ENCODE data around the gene KYNU.

KYNU gene

DNA sequence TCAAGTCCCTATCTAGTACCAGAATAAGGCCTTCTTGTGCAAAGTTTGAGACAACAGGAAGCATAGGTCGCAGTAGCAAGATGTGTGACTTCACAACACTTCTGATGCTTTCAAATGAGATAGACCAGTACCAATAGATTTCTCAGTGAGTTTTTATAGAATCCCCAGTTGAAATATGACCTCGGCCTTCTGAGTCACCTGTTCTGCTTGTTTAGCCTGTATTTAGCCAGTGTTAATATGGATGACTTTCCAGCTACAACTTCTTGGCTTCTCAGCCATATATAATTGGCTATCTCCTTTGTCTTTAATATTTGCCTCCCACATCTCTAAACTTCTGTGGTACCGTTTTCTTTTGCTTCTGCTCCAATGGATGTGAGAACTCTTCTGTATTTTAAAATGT lies 113.8 kb downstream of the KYNU start:
- TF ChIP-seq, protein P1, sequence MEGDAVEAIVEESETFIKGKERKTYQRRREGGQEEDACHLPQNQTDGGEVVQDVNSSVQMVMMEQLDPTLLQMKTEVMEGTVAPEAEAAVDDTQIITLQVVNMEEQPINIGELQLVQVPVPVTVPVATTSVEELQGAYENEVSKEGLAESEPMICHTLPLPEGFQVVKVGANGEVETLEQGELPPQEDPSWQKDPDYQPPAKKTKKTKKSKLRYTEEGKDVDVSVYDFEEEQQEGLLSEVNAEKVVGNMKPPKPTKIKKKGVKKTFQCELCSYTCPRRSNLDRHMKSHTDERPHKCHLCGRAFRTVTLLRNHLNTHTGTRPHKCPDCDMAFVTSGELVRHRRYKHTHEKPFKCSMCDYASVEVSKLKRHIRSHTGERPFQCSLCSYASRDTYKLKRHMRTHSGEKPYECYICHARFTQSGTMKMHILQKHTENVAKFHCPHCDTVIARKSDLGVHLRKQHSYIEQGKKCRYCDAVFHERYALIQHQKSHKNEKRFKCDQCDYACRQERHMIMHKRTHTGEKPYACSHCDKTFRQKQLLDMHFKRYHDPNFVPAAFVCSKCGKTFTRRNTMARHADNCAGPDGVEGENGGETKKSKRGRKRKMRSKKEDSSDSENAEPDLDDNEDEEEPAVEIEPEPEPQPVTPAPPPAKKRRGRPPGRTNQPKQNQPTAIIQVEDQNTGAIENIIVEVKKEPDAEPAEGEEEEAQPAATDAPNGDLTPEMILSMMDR (IDR thresholded peaks at IDR 0.05; ENCODE audit: low read depth, low read length), result no peak
- no peak overlapping the region for H3K4me3 ChIP-seq (ENCODE audit: low read depth, low read length)

DNA sequence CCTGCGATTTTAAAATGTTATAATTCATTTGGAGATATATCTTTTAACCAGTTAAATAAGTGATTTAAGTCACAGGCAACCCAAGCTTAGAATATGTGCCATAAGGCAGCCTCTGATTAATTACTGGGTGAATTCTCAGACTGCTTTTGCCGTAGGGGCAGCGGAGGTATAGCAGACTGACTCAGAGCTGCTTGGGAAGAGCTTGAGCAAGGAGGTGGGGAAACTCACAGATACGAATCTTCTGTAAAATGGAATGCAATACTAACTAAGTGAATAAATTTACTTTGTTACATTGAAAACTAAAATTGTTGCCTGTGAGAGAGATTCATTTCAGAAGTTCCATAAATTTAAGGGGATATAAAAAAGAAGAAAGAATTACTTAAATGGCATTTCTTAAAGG lies 115.4 kb downstream of the KYNU start:
- TF ChIP-seq, protein P1 (IDR thresholded peaks at IDR 0.05; ENCODE audit: low read depth, low read length), result no peak
- no peak overlapping the region for H3K4me3 ChIP-seq (ENCODE audit: low read depth, low read length)

DNA sequence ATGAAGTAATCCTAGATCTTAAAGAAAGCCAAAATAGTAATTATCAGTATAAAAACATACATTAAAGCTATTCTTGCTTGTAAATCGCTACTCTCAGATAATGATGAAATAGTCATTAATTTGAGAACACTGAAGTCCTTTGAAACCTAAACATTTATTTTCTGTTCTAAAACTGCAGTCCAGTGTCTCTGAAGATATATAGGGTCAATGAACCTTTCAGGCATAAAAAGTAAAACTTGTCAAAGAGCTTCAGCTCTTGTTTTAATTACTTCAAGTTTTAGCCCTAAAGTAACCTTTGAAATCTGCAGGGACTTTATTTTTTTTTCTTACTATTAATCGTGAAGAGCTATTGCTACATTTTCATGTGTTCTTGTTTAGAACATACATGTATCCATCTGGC lies 116.3 kb downstream of the KYNU start:
- TF ChIP-seq, protein P1 (IDR thresholded peaks at IDR 0.05; ENCODE audit: low read depth, low read length), result no peak
- no peak overlapping the region for H3K4me3 ChIP-seq (ENCODE audit: low read depth, low read length)

DNA sequence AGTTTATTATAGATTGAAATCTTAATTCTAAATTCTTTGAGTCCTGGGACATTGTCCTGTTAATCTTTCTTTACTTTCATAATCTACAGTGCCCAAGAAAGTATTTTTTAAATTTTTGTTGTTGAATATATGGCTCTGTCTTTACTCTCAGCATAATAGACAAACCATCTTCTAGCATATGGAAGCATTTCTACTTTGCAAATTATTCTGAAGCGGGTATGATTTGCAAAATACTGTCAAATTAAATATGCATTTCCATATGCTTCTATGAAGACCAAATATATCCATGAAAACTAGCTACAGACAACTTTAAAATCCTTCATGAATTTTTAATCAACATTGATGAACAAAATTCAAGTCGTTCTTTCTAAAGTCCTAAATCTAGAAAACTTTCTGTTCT lies 117.2 kb downstream of the KYNU start:
- no peak overlapping the region for H3K4me3 ChIP-seq (ENCODE audit: low read depth, low read length)
- TF ChIP-seq, protein P1 (IDR thresholded peaks at IDR 0.05; ENCODE audit: low read depth, low read length), result no peak

DNA sequence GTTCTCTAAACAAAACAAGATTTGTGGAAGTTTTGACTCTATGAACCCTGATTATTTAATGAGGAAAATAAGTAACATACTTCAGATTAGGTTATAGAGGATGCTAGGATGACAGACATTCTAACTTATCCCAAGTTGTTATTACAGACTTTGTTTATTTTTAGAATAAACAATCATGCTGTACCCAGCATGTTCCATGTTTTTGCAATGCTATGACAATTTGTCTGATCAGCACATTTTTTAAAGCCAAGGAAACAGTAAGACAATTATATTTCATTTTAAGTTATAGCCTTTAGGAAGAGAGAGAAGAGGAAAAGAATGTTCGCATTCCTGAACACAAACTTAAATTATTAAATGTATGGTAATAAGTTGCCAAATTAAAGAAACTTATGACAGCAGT lies 119.8 kb downstream of the KYNU start:
- TF ChIP-seq, protein P1 (IDR thresholded peaks at IDR 0.05; ENCODE audit: low read depth, low read length), result no peak
- H3K4me3 ChIP-seq (ENCODE audit: low read depth, low read length), result no peak overlapping the region

DNA sequence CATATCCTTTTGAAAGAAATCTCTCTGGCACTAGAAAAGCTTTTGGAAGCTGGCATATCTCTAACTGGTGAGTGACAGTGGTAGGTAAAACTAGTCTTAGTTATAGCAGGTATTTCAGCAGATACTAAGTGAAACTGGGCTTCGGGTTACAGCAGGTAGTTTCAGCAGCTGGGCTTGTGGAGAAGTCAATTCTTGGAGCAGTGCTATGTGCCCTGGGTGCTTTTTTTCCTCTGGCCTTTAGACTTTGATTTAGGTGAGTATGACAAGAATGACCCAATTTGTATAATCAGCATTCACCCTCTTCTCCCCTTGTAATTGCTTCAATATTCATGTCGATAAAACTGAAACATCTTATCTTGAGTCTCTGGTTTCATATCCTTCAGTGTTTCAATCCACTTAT lies 123.1 kb downstream of the KYNU start:
- no peak overlapping the region for H3K4me3 ChIP-seq (ENCODE audit: low read depth, low read length)
- TF ChIP-seq, protein P1 (IDR thresholded peaks at IDR 0.05; ENCODE audit: low read depth, low read length), result no peak

DNA sequence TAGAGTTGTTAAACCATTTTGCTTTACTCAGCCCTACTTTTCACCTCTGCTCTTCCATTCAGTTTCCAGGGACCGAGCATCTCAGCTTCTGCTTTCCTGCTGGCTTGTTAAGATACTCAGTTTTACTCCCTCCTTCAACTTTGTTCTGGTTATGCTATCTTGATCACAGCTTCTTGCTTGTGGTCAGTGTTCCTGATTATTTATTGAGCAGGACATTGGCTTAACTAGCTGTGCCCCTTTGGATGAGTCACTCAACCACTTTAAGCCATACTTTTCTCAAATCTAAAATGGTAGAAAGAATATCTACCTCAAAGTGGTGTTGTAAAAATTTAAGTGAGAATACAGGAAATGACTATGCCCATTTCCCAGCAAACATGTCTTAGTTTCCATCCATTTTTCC lies 124.0 kb downstream of the KYNU start:
- TF ChIP-seq, protein P1 (IDR thresholded peaks at IDR 0.05; ENCODE audit: low read depth, low read length), result no peak
- H3K4me3 ChIP-seq (ENCODE audit: low read depth, low read length), result no peak overlapping the region
